K562 (cell line): ENCODE data around the gene NPM1. TPM values are rescaled to one million over a fixed set of nuclear protein-coding genes. Genes with fewer than 3 reads are reported as not detected.

Experiments
- ATAC-seq: fragments of 200-7000 bp; cut with Tn5 transposase; 3 replicates; pipeline ENCODE4 v1.9.1; 2020; ENCODE audit warnings: moderate library complexity
- BruUV-seq: library from RNA; stranded (reverse); fragments of 400-500 nt; replicated peaks from 2 replicates; lab custom pipeline; 2021; lab: Mats Ljungman, UMichigan
- CTCF ChIA-PET: fragments of 300-600 bp; formaldehyde crosslinking; extraction: SDS; loops from one replicate; lab custom pipeline; 2021; ENCODE audit warnings: low intra/inter-chr PET ratio; lab: Yijun Ruan, JAX
- POLR2A ChIA-PET: fragments of 300-600, 350-650 bp; sonication (Branson Sonifier 250); formaldehyde crosslinking; extraction: SDS; loops from one replicate; lab custom pipeline; 2021; ENCODE audit warnings: antibody characterized with exemption, inconsistent platforms; lab: Yijun Ruan, JAX
- DNase-seq, 4 experiments: peaks; one replicate each; pipeline versions ENCODE4 v3.0.0 to v3.0.0-alpha.2; 2011 to 2018; ENCODE audit warnings: low spot score in 3 of 4, mixed read lengths in 3 of 4; ENCODE audit errors: extremely low read depth in 1 of 4
- FAIRE-seq: peaks from 2 replicates; lab custom pipeline; 2011; peaks lifted over from hg19 to GRCh38; lab: Jason Lieb, UNC
- H2AFZ ChIP-seq: 2 replicates; pipeline ENCODE4 v1.6.0; 2011; ENCODE audit warnings: low read depth, low read length, control low read depth, inconsistent platforms
- H3K27ac ChIP-seq: fragments of 200-600 bp; 3 replicates; pipeline ENCODE4 v1.8.0; 2011; ENCODE audit warnings: low read depth, mild to moderate bottlenecking, control low read depth, inconsistent platforms, low read length, moderate library complexity, mixed read lengths; ENCODE audit errors: extremely low read depth
- H3K27me3 ChIP-seq, 2 experiments: fragments of 300-600 bp in 1 of 2; 2 replicates in 1 of 2; 3 replicates in 1 of 2; pipeline versions ENCODE4 v1.6.0 to v1.8.0; 2011; ENCODE audit warnings: inconsistent platforms in 2 of 2, low read length in 2 of 2, mild to moderate bottlenecking in 1 of 2, mixed read lengths in 1 of 2, moderate library complexity in 1 of 2; ENCODE audit not compliant: control insufficient read depth in 2 of 2, insufficient read depth in 2 of 2
- H3K36me3 ChIP-seq: fragments of 300-600 bp; 3 replicates; pipeline ENCODE4 v1.8.0; 2011; ENCODE audit warnings: mild to moderate bottlenecking, low read length, inconsistent platforms; ENCODE audit not compliant: control insufficient read depth, insufficient read depth
- H3K4me1 ChIP-seq, 2 experiments: fragments of 200-600 bp in 1 of 2; replicated peaks in 1 of 2; 2 replicates in 1 of 2; 3 replicates in 1 of 2; pipeline versions ENCODE4 v1.5.1 to v1.8.0; 2011; ENCODE audit warnings: inconsistent platforms in 2 of 2, low read length in 2 of 2, mild to moderate bottlenecking in 1 of 2, mixed read lengths in 1 of 2, moderate library complexity in 1 of 2; ENCODE audit not compliant: control insufficient read depth in 2 of 2, insufficient read depth in 2 of 2
- H3K4me2 ChIP-seq: 2 replicates; pipeline ENCODE4 v1.6.1; 2011; ENCODE audit warnings: low read length, control low read depth, inconsistent platforms, mixed read lengths; ENCODE audit not compliant: insufficient read depth
- H3K4me3 ChIP-seq: fragments of 200-600 bp; sonication (generic), shearing (Covaris generic); 2 replicates; pipeline ENCODE4 v1.5.1; 2016; ENCODE audit warnings: control low read depth, inconsistent platforms
- H3K79me2 ChIP-seq: fragments of 200-600 bp; 3 replicates; pipeline ENCODE4 v1.8.0; 2011; ENCODE audit warnings: low read length, inconsistent platforms; ENCODE audit not compliant: control insufficient read depth, insufficient read depth
- H3K9ac ChIP-seq, 2 experiments: 2 replicates each; pipeline versions ENCODE4 v1.6.0 to v1.6.1; 2011; ENCODE audit warnings: low read depth in 2 of 2, low read length in 2 of 2, control low read depth in 1 of 2, inconsistent platforms in 1 of 2, mild to moderate bottlenecking in 1 of 2, mixed read lengths in 1 of 2; ENCODE audit not compliant: insufficient read depth in 1 of 2
- H3K9me1 ChIP-seq: one replicate; pipeline ENCODE4 v1.6.0; 2011; ENCODE audit warnings: inconsistent platforms, mild to moderate bottlenecking, low read length, moderate library complexity; ENCODE audit not compliant: control insufficient read depth, insufficient read depth
- H3K9me3 ChIP-seq: replicated peaks from 2 replicates; pipeline ENCODE4 v1.5.1; 2011; ENCODE audit warnings: low read depth, low read length, inconsistent platforms; ENCODE audit not compliant: control insufficient read depth, insufficient read depth
- H4K20me1 ChIP-seq: replicated peaks from 2 replicates; pipeline ENCODE4 v1.6.1; 2011; ENCODE audit warnings: low read length, inconsistent platforms, mixed read lengths; ENCODE audit not compliant: control insufficient read depth, insufficient read depth
- CLOCK ChIP-seq: fragments of 250-450 bp; sonication (Bioruptor Pico); IDR thresholded peaks from 2 replicates; pipeline ENCODE4 v1.4.0; 2020; ENCODE audit warnings: mild to moderate bottlenecking, moderate library complexity, borderline replicate concordance
- CREM ChIP-seq: IDR thresholded peaks from 2 replicates; pipeline ENCODE4 v1.6.1; 2014; ENCODE audit warnings: antibody characterized with exemption, low read depth
- DLX4 ChIP-seq: fragments of 250-450 bp; sonication (Bioruptor Pico); IDR thresholded peaks from 2 replicates; pipeline ENCODE4 v1.6.1; 2021; ENCODE audit warnings: mild to moderate bottlenecking
- FOSL1 ChIP-seq: fragments of 200-800 bp; sonication (Bioruptor generic); conservative IDR thresholded peaks from 2 replicates; pipeline ENCODE4 v1.6.1; 2016; ENCODE audit warnings: missing genetic modification characterization, missing compliant biosample characterization
- HMG20A ChIP-seq: fragments of 450-650 bp; formaldehyde crosslinking; conservative IDR thresholded peaks from 2 replicates; pipeline ENCODE4 v1.4.0; 2020; ENCODE audit warnings: mild to moderate bottlenecking, mixed read lengths
- JUND ChIP-seq, 2 experiments: IDR thresholded peaks; 2 replicates in 1 of 2; 3 replicates in 1 of 2; pipeline ENCODE4 v1.6.1; 2011; ENCODE audit warnings: borderline replicate concordance in 2 of 2, low read depth in 2 of 2, low read length in 2 of 2, improper control_type of control experiment in 1 of 2, missing biosample characterization in 1 of 2, missing genetic modification characterization in 1 of 2, missing genetic modification reagents in 1 of 2
- NR2C2 ChIP-seq, 2 experiments: fragments of 200-800 bp in 1 of 2; sonication (Bioruptor generic) in 1 of 2; sonication (generic) in 1 of 2; formaldehyde crosslinking in 1 of 2; IDR thresholded peaks; 2 replicates each; pipeline versions ENCODE4 v1.6.1 to v1.8.0; 2016 to 2022; ENCODE audit warnings: mild to moderate bottlenecking in 1 of 2, missing compliant biosample characterization in 1 of 2, missing genetic modification characterization in 1 of 2, missing genetic modification reagents in 1 of 2
- RBM25 ChIP-seq: fragments of 200-400 bp; formaldehyde crosslinking; IDR thresholded peaks from 2 replicates; pipeline ENCODE4 v1.6.1; 2018; ENCODE audit warnings: low read length, low read depth, moderate library complexity; ENCODE audit not compliant: severe bottlenecking
- SREBF1 ChIP-seq: fragments of 150-350 bp; IDR thresholded peaks from 2 replicates; pipeline ENCODE4 v1.6.1; 2014; ENCODE audit warnings: antibody characterized with exemption, low read depth, low read length, borderline replicate concordance
- VEZF1 ChIP-seq: fragments of 200-800 bp; sonication (Bioruptor generic); IDR thresholded peaks from 2 replicates; pipeline ENCODE4 v1.6.1; 2017; ENCODE audit warnings: missing genetic modification characterization, missing compliant biosample characterization
- ZNF740 ChIP-seq, 3 experiments: fragments of 200-800 bp in 1 of 3; sonication (Bioruptor generic) in 1 of 3; sonication (generic) in 1 of 3; formaldehyde crosslinking in 1 of 3; IDR thresholded peaks; 2 replicates each; pipeline versions ENCODE4 v1.6.1 to v1.8.0; 2016 to 2022; ENCODE audit warnings: mild to moderate bottlenecking in 2 of 3, missing compliant biosample characterization in 2 of 3, missing genetic modification characterization in 2 of 3, missing genetic modification reagents in 1 of 3
- WGBS: fragments of 100-300 bp; shearing (Covaris generic); methylation state at CpG from one replicate; pipeline ENCODE4 v1.1.6; 2016; ENCODE audit warnings: low coverage, mixed read lengths; ENCODE audit not compliant: insufficient coverage; ENCODE audit errors: missing lambda C conversion rate; 5-methylcytosine and 5-hydroxymethylcytosine counted together
- in situ Hi-C: fragments of 300-500 bp; cut with MboI; formaldehyde crosslinking; loops from 4 replicates; pipeline ENCODE4 v1.15.0; 2018; ENCODE audit warnings: inconsistent platforms, mixed read lengths
- intact Hi-C: fragments of 100-400 bp; cut with micrococcal nuclease; formaldehyde crosslinking; loops from 2 replicates; pipeline ENCODE4 v1.14.2; 2022
- polyA plus RNA-seq, 8 experiments: library from polyadenylated mRNA; depleted of rRNA in 4 of 8; stranded (reverse) in 5 of 8; unstranded in 3 of 8; fragments of >200 nt; fragmentation: Nextera tagmentation in 2 of 8; fragmentation: Illumina TruSeq in 1 of 8; extraction: Ambion mirVana in 2 of 8; extraction: Trizol in 1 of 8; gene quantifications; 2 replicates each; pipeline versions ENCODE4 v1.2.1 to v1.2.3, GENCODE V29; 2011 to 2014; ENCODE audit warnings: inconsistent platforms in 1 of 8, missing spikeins in 1 of 8
- total RNA-seq, 7 experiments: library from RNA; depleted of rRNA in 6 of 7; stranded (reverse); fragments of >200 nt in 6 of 7; fragmentation: Illumina TruSeq in 2 of 7; extraction: Trizol in 2 of 7; gene quantifications; 2 replicates each; pipeline versions ENCODE4 v1.2.1 to v1.2.3, GENCODE V29; 2011 to 2021; ENCODE audit warnings: low replicate concordance in 1 of 7

NPM1 gene
- total and polyA plus RNA-seq, 9 of the 15 experiments (the other 6 are each of a cell fraction or from before 2014, with no cell fraction given), result 2,438 to 6,909 (median 5,639) TPM

GRCh38 chr5:171450423-171451331 is 63.0 kb downstream of the NPM1 start:
- Histone ChIP-seq H3K27me3 (peaks cover 19 to 83% of the 10 kb centered on the region in 2 experiments), H3K4me1 (peaks cover 0 to 7% of the 10 kb centered on the region in 2 experiments; a peak in 2 of 5 replicates), H4K20me1 (peaks cover 6% of the 10 kb centered on the region; the same call in 1 of the 2 replicates), H2AFZ (no peak overlapping the region), H3K79me2 (no peaks in the 10 kb centered on the region), H3K9ac (peak overlapping the region in 1 of 2 experiments; percentile 52; a peak in 1 of 4 replicates), H3K9me1 (no peaks in the 10 kb centered on the region), H3K4me3 (no peak overlapping the region), H3K36me3 (no peaks in the 10 kb centered on the region), H3K27ac (no peak overlapping the region), H3K9me3 (no peaks in the 10 kb centered on the region), H3K4me2 (no peak overlapping the region)
- FAIRE-seq, result no peak
- ChIA-PET CTCF (no interaction called here), POLR2A (interaction anchor here (1.2 kb wide), 1 partner anchor 21 kb away, joined by 3 read pairs; no protein-coding TSS in a partner anchor)
- 56% methylated on average over 20 of the region's 88 CpGs for WGBS
- ATAC-seq, result peak; percentile 63
- BruUV-seq, result no TSS peak
- in situ Hi-C loops, result no loop called here
- intact Hi-C loops, result no loop called here
- peak; percentile 24 to 65 (median 53) for DNase-seq
- TF ChIP-seq FOSL1 (peak; percentile 57), NR2C2 (CRISPR knock-in tag; IDR thresholded peaks at IDR 0.05) (no peak), NR2C2 (tag; IDR thresholded peaks at IDR 0.05) (peak; percentile 20; the same call in 1 of the 2 replicates), ZNF740 (CRISPR knock-in tag; IDR thresholded peaks at IDR 0.05) (peak; percentile 87), ZNF740 (tag; IDR thresholded peaks at IDR 0.05) (no peak), RBM25 (peak; percentile 14), CREM (0 out of 2 replicates have a peak, but pooled peaks have one; percentile 11), VEZF1 (CRISPR knock-in tag) (peak; percentile 69), CLOCK (CRISPR knock-in tag) (no peak), DLX4 (no peak), SREBF1 (no peak), HMG20A (CRISPR knock-in tag) (no peak), JUND (IDR thresholded peaks at IDR 0.05; ENCODE audit: borderline replicate concordance, low read depth, low read length) (peak; percentile 48; the same call in 1 of the 2 replicates), JUND (tag; IDR thresholded peaks at IDR 0.05; ENCODE audit: borderline replicate concordance, low read depth, low read length) (no peak; the same call in 2 of the 3 replicates)
